ENCODE data around the gene GPR65. TPM values are rescaled to one million over a fixed set of nuclear protein-coding genes. Genes with fewer than 3 reads are reported as not detected.

The GPR65 gene
- polyA plus RNA-seq, 1 of the 3 experiments (the other 2 are of a cell fraction), result under 0.01 TPM

DNA sequence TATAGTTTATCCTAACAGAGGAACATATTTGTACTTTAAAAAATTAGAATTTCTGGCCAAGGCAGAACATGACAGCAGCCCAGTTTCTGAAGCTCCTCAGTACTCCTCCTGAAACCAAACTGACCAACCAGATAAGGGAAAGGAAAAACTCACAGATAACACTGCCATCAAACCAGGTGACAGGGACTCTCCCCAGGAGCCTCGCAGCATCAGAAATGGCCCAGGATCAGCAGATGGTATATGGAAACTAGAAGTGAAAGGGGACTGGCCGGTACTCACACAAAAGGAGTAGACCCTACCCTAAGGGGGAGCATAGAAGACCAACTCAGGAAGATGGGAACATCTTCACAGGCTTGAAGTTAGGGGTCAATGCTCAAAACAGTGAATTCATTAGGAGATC, 33.9 kb upstream of the GPR65 start:
- TF ChIP-seq SIN3A (IDR thresholded peaks at IDR 0.05; ENCODE audit: borderline replicate concordance, low read depth, low read length) (no peak), GATA2 (CRISPR knock-in tag; IDR thresholded peaks at IDR 0.05) (no peak), MEF2A (IDR thresholded peaks at IDR 0.05; ENCODE audit: borderline replicate concordance, low read depth) (no peak), ELF1 (IDR thresholded peaks at IDR 0.05) (no peak), JUND (IDR thresholded peaks at IDR 0.05) (no peak), RFX5 (IDR thresholded peaks at IDR 0.05; ENCODE audit: low read length) (no peak), EP300 (IDR thresholded peaks at IDR 0.05; ENCODE audit: borderline replicate concordance in 1 of 2, low read depth in 1 of 2, low read length in 1 of 2) (no peak), FOXJ3 (CRISPR knock-in tag; IDR thresholded peaks at IDR 0.05) (no peak), YY1 (IDR thresholded peaks at IDR 0.05; ENCODE audit: low read depth) (no peak)
- TF ChIP-seq, protein P1, sequence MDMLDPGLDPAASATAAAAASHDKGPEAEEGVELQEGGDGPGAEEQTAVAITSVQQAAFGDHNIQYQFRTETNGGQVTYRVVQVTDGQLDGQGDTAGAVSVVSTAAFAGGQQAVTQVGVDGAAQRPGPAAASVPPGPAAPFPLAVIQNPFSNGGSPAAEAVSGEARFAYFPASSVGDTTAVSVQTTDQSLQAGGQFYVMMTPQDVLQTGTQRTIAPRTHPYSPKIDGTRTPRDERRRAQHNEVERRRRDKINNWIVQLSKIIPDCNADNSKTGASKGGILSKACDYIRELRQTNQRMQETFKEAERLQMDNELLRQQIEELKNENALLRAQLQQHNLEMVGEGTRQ (IDR thresholded peaks at IDR 0.05; ENCODE audit: borderline replicate concordance, low read depth, low read length), result no peak
- TF ChIP-seq, protein P2, sequence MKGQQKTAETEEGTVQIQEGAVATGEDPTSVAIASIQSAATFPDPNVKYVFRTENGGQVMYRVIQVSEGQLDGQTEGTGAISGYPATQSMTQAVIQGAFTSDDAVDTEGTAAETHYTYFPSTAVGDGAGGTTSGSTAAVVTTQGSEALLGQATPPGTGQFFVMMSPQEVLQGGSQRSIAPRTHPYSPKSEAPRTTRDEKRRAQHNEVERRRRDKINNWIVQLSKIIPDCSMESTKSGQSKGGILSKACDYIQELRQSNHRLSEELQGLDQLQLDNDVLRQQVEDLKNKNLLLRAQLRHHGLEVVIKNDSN (IDR thresholded peaks at IDR 0.05; ENCODE audit: borderline replicate concordance, low read depth), result no peak
- TF ChIP-seq, protein P3, sequence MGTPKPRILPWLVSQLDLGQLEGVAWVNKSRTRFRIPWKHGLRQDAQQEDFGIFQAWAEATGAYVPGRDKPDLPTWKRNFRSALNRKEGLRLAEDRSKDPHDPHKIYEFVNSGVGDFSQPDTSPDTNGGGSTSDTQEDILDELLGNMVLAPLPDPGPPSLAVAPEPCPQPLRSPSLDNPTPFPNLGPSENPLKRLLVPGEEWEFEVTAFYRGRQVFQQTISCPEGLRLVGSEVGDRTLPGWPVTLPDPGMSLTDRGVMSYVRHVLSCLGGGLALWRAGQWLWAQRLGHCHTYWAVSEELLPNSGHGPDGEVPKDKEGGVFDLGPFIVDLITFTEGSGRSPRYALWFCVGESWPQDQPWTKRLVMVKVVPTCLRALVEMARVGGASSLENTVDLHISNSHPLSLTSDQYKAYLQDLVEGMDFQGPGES (IDR thresholded peaks at IDR 0.05; ENCODE audit: low read depth, low read length), result no peak
- no peak for DNase-seq
- no peaks in the 10 kb centered on the region for H4K20me1 ChIP-seq (ENCODE audit: insufficient read depth)
- ChIA-PET CTCF (no interaction called here), POLR2A (no interaction called here)
- no peaks in the 10 kb centered on the region for H3K27me3 ChIP-seq (ENCODE audit: insufficient read depth)
- H2AFZ ChIP-seq (ENCODE audit: low read depth), result no peak overlapping the region
- H3K9me3 ChIP-seq, result no peaks in the 10 kb centered on the region
- 79% methylated on average over 2 of the region's 2 CpGs for WGBS (ENCODE audit: low lambda C conversion rate)
- H3K36me3 ChIP-seq (replicated peaks in 1 of 2; ENCODE audit: control insufficient read depth in 1 of 2, insufficient read depth in 2 of 2, low read length in 1 of 2), result peaks cover 5% of the 10 kb centered on the region in 2 experiments
- no peaks in the 10 kb centered on the region for H3K9me2 ChIP-seq
- no peak overlapping the region for H3K4me3 ChIP-seq (ENCODE audit: low read depth in 2 of 2, low read length in 1 of 2)
- no peaks in the 10 kb centered on the region for H3K4me1 ChIP-seq (ENCODE audit: control insufficient read depth in 1 of 2, insufficient read depth in 2 of 2, low read depth in 1 of 2, low read length in 1 of 2)
- H3K4me2 ChIP-seq, result no peak overlapping the region
- no peak overlapping the region for H3K9ac ChIP-seq
- no peaks in the 10 kb centered on the region for H3K79me2 ChIP-seq (ENCODE audit: insufficient read depth)
- H3K27ac ChIP-seq (ENCODE audit: low read depth in 2 of 2, low read length in 1 of 2), result no peak overlapping the region
- no peaks in the 10 kb centered on the region for H3F3A ChIP-seq (replicated peaks; ENCODE audit: insufficient read depth)

DNA sequence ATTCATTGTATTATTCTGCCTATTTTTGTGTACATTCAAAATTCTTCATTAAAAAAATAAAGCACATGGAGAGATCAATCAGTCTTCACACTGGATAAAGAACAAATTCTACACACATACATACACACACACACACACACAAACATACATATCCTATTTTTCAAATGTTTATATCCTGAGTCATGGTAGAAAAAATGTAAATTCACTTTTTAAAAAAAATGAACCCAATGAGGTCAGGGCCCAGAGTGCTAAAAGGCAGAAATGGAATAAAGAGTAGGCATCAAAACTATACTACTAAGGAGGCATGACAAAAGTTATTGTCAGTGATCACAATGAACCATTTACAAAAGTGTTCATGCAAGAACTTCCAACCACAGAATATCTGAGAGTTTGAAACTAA, 29.3 kb upstream of the GPR65 start:
- Histone ChIP-seq H3K4me2 (no peak overlapping the region), H3K9me3 (no peaks in the 10 kb centered on the region), H3F3A (replicated peaks; ENCODE audit: insufficient read depth) (no peaks in the 10 kb centered on the region), H3K4me1 (ENCODE audit: control insufficient read depth in 1 of 2, insufficient read depth in 2 of 2, low read depth in 1 of 2, low read length in 1 of 2) (no peaks in the 10 kb centered on the region), H2AFZ (ENCODE audit: low read depth) (no peak overlapping the region), H3K27ac (ENCODE audit: low read depth in 2 of 2, low read length in 1 of 2) (no peak overlapping the region), H3K9ac (no peak overlapping the region), H3K79me2 (ENCODE audit: insufficient read depth) (no peaks in the 10 kb centered on the region), H4K20me1 (ENCODE audit: insufficient read depth) (no peaks in the 10 kb centered on the region), H3K36me3 (replicated peaks in 1 of 2; ENCODE audit: control insufficient read depth in 1 of 2, insufficient read depth in 2 of 2, low read length in 1 of 2) (peaks cover 0 to 2% of the 10 kb centered on the region in 2 experiments), H3K9me2 (no peaks in the 10 kb centered on the region), H3K27me3 (ENCODE audit: insufficient read depth) (no peaks in the 10 kb centered on the region), H3K4me3 (ENCODE audit: low read depth in 2 of 2, low read length in 1 of 2) (no peak overlapping the region)
- TF ChIP-seq EZH2phosphoT487 (IDR thresholded peaks at IDR 0.05; ENCODE audit: borderline replicate concordance, low read depth), result no peak
- TF ChIP-seq JUND (IDR thresholded peaks at IDR 0.05), result 0 out of 2 replicates have a peak, but pooled peaks have one; percentile 6
- ChIA-PET CTCF (no interaction called here), POLR2A (no interaction called here)
- no peak for DNase-seq
